GM19463 (cell line): ENCODE measurements around the gene KRTAP4-6.
"Not testable (repeated sequence)": the region's sequence is repeated elsewhere in the genome, so short reads cannot be mapped to it uniquely, and the experiment has no call there.

Source experiments
- ATAC-seq: cut with Tn5 transposase; IDR thresholded peaks from one replicate; pipeline ENCODE4 v1.9.1; 2021; ENCODE audit warnings: mild to moderate bottlenecking, moderate library complexity; ENCODE audit not compliant: unreplicated experiment

Gene KRTAP4-6

GRCh38 chr17:41108728-41109386 is 31.5 kb downstream of the KRTAP4-6 start:
- not testable (repeated sequence) for ATAC-seq

GRCh38 chr17:41107941-41108450 is 32.3 kb downstream of the KRTAP4-6 start:
- ATAC-seq: no peak

DNA sequence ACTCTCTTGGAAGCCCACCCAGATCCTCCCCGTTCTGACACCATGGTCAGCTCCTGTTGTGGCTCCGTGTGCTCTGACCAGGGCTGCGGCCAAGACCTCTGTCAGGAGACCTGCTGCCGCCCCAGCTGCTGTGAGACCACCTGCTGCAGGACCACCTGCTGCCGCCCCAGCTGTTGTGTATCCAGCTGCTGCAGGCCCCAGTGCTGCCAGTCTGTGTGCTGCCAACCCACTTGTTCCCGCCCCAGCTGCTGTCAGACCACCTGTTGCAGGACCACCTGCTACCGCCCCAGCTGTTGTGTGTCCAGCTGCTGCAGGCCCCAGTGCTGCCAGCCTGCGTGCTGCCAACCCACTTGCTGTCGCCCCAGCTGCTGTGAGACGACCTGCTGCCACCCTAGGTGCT is 35.0 kb downstream of the KRTAP4-6 start, which contains the start of gene KRTAP4-9:
Gene KRTAP4-9 (plus strand): TSS at position 43 of the 400 bp plus-strand sequence. CDS start 0 bp downstream, at position 43.
- ATAC-seq: not testable (repeated sequence)

DNA sequence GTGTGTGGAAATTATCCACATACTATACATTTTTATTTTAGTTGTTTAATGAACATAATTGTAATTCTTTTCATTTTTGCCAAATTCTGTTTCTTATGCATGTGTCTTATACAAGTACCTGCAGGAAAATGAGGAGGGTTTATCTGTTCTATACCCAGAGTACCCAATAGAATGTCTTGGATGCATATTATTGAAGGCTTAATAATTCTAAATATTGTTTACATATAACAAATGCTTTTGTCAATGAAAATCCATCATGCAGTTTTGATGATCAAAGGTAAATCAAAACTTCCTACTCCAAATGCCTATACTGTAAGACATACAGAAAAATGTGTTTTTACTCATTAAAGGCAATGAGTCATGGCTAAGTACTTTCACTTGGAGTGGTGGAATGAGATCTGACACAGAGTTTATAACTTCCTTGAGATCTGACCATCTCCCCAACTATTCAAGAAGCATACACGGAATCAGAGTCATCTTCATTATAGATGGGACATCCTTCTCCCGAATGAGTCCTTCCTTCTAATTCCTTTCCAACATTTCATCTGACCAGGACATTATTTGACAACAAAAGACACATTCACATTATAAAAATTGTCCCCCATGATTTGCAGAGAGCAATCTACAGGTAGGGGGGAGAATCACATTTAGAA is 35.8 kb downstream of the KRTAP4-6 start:
- not testable (repeated sequence) for ATAC-seq

- no peak for ATAC-seq
These were observed 36.4 kb downstream of the KRTAP4-6 start for GRCh38 chr17:41103896-41104295.

DNA sequence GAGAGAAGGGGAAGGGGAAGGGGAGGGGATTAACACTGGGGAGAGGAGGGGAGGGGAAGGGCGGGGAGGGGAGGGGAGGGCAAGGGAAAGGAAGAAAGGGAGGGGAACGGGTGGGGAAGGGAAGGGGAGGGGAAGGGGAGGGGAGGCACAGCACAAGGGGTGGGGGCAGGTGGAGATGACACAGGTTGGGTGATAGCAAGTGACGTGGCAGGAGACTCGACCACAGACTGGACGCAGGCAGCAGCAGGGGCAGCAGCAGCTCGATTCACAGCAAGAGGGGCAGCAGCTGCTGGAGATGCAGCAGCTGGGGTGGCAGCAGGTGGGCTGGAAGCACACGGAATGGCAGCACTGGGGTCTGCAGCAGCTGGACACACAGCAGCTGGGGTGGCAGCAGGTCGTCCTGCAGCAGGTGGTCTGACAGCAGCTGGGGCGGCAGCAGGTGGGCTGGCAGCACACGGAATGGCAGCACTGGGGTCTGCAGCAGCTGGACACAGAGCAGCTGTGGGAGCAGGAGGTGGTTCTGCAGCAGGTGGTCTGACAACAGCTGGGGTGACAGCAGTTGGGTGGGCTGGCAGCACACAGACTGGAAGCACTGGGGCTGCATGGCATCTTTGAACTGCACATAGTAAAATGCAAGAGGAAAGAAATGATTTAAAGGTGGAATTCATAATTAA is 38.6 kb downstream of the KRTAP4-6 start, which contains the start of gene KRTAP4-16:
Gene KRTAP4-16 (minus strand): TSS at position 624 of the 674 bp plus-strand sequence. CDS start 0 bp downstream, at position 624.
- ATAC-seq: no peak

GRCh38 chr17:41099682-41100480 is 40.5 kb downstream of the KRTAP4-6 start:
- ATAC-seq: not testable (repeated sequence)

- ATAC-seq: no peak
These were observed 41.9 kb downstream of the KRTAP4-6 start for GRCh38 chr17:41098481-41098880.

- no peak for ATAC-seq
These were observed 42.3 kb downstream of the KRTAP4-6 start, which contains the start of gene KRTAP4-8 for GRCh38 chr17:41098042-41098441. Gene KRTAP4-8, minus strand, starts transcription at chr17:41098142. Its CDS starts 58 bp downstream, at chr17:41098084.

DNA sequence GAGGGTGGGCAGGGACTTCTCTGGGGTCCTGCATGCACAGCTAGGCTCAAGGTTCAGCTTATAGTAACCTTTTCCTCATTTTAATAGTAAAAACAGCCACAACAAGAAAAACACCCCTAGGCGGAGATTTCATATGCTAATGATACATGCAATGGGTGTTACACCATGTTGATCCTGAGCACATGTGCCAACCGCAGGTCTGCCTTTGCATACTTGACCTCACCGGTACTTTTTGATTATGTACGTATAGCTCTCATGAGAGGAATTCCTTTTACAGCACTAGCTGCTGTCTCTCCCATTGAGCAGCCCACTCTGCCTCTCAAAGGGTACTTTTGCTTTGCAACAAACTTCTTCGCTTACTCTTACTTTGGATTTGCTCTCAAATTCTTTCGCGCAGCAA is 44.3 kb downstream of the KRTAP4-6 start:
- no peak for ATAC-seq
